Testis (tissue), 3 donors: ENCODE results near the gene ZNF680. TPM values are rescaled to one million over a fixed set of nuclear protein-coding genes. Genes with fewer than 3 reads are reported as not detected.

Source experiments
- DNase-seq: peaks from one replicate; pipeline ENCODE4 v3.0.0-alpha.2; 2019
- H3K27ac ChIP-seq, 2 donors: fragments of 200-600 bp; sonication (generic); one replicate each; pipeline ENCODE4 v1.5.1; 2019
- H3K27me3 ChIP-seq: fragments of 200-600 bp; sonication (generic); one replicate; pipeline ENCODE4 v1.5.1; 2019
- H3K36me3 ChIP-seq: fragments of 200-600 bp; sonication (generic); one replicate; pipeline ENCODE4 v1.5.1; 2017; ENCODE audit warnings: low read depth; ENCODE audit errors: missing control alignments
- H3K4me1 ChIP-seq: fragments of 200-600 bp; sonication (generic); one replicate; pipeline ENCODE4 v1.5.1; 2019
- H3K4me3 ChIP-seq, 2 donors: fragments of 200-600 bp; sonication (generic); one replicate each; pipeline ENCODE4 v1.5.1; 2017 to 2019
- H3K9me3 ChIP-seq: fragments of 200-600 bp; sonication (generic); one replicate; pipeline ENCODE4 v1.5.1; 2017
- POLR2A ChIP-seq: fragments of 450-650 bp; IDR thresholded peaks from one replicate; pipeline ENCODE4 v1.6.1; 2017; ENCODE audit warnings: antibody characterized with exemption, mild to moderate bottlenecking, moderate library complexity
- WGBS, 2 donors: methylation state at CpG; one replicate each; pipeline ENCODE4 v1.1.5; 2018; 5-methylcytosine and 5-hydroxymethylcytosine counted together
- intact Hi-C: fragments of 100-400 bp; cut with DNase I; formaldehyde crosslinking; loops from one replicate; pipeline ENCODE4 v1.15.1; 2023; ENCODE audit warnings: low total_unique reads
- polyA plus RNA-seq: library from polyadenylated mRNA; stranded (reverse); fragments of 350-450 nt; fragmentation: Illumina TruSeq; extraction: RNeasy Lipid Tissue Mini Kit (QIAGEN cat#74804); gene quantifications from one replicate; pipeline ENCODE4 v1.2.3, GENCODE V29; 2014; ENCODE audit warnings: low read depth, low replicate concordance; ENCODE audit not compliant: insufficient read depth
- total RNA-seq, 2 donors: library from RNA; depleted of rRNA; stranded (reverse); fragments of >200 nt; gene quantifications; one replicate each; pipeline ENCODE4 v1.2.3, GENCODE V29; 2016
- TF ChIP-seq, protein P1 (sequence below), 3 experiments: fragments of 450-650 bp in 2 of 3; fragments of 200-600 bp in 1 of 3; sonication (generic) in 1 of 3; IDR thresholded peaks; one replicate each; pipeline ENCODE4 v1.5.1; 2016 to 2019; ENCODE audit warnings: antibody characterized with exemption in 3 of 3, mild to moderate bottlenecking in 2 of 3, moderate library complexity in 1 of 3

The ZNF680 gene
- total and polyA plus RNA-seq, 3 donors from 2014 or later = 2.9 to 19.5 (median 19.4) TPM

DNA sequence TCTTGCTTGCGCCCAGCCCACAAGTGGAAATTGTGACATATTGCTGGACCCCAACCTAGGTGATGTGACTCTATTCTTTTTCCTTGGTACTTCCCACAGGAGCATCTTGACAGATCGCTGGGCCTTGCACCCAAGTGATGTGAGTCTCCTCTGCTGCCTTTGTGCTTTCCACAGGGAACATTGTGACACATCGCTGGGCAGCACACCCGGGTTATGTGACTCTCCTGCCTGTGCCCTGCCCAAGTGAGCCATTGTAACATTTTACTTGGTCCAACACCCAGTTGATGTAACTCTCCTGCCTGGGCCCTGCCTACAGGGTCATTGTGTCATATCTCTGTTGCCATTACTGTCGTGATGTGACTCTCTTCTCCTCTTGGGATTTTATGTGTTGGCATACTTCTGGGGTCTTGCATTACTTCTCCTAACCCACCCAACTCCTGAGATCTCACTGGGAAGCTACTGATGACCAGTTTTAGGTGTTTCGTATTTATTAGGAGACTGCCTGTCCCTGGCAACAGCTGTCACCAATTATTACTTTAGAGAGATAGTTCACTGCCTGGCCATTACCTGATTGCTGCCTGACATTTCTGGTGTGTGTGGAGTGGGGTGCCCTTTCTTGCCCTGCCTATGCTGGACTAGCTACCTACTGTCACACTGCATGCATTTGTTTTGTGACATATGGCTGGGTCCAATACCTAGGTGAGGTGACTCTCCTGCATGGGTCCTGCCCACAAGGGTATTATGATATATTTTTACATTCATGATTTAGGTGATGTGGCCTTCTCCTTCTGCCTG lies 45.4 kb upstream of the ZNF680 start:
- no peak overlapping the region for H3K27ac ChIP-seq
- 90 to 91% methylated on average over 6 of the region's 6 CpGs for WGBS, 2 donors
- intact Hi-C loops = no loop called here
- H3K9me3 ChIP-seq = no peaks in the 10 kb centered on the region
- TF ChIP-seq, protein P1, sequence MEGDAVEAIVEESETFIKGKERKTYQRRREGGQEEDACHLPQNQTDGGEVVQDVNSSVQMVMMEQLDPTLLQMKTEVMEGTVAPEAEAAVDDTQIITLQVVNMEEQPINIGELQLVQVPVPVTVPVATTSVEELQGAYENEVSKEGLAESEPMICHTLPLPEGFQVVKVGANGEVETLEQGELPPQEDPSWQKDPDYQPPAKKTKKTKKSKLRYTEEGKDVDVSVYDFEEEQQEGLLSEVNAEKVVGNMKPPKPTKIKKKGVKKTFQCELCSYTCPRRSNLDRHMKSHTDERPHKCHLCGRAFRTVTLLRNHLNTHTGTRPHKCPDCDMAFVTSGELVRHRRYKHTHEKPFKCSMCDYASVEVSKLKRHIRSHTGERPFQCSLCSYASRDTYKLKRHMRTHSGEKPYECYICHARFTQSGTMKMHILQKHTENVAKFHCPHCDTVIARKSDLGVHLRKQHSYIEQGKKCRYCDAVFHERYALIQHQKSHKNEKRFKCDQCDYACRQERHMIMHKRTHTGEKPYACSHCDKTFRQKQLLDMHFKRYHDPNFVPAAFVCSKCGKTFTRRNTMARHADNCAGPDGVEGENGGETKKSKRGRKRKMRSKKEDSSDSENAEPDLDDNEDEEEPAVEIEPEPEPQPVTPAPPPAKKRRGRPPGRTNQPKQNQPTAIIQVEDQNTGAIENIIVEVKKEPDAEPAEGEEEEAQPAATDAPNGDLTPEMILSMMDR (IDR thresholded peaks at IDR 0.05) = no peak
- TF ChIP-seq POLR2A = no peak
- no peaks in the 10 kb centered on the region for H3K4me1 ChIP-seq
- H3K4me3 ChIP-seq = no peak overlapping the region
- H3K27me3 ChIP-seq = no peaks in the 10 kb centered on the region
- no peaks in the 10 kb centered on the region for H3K36me3 ChIP-seq
- no peak for DNase-seq

DNA sequence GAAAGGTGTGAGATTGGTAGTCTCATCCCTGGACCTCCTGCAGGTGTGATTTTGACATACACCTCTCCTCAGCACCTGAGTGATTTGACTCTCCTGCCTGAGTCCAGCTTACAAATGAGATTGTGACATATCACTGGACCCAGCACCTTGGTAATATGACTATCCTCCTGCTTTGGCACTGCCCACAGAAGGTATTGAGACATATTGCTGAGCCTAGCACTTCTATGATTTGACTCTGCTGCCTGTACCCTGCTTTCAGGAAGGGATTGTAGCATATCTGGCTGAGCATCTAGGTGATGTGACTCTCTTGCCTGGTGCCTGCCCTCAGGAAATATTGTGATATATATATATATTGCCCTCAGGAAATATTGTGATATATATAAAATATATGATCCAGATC lies 43.5 kb upstream of the ZNF680 start:
- H3K4me1 ChIP-seq = no peaks in the 10 kb centered on the region
- H3K27me3 ChIP-seq = no peaks in the 10 kb centered on the region
- no peak overlapping the region for H3K27ac ChIP-seq
- no peaks in the 10 kb centered on the region for H3K36me3 ChIP-seq
- no peaks in the 10 kb centered on the region for H3K9me3 ChIP-seq
- TF ChIP-seq POLR2A = no peak
- TF ChIP-seq, protein P1 (IDR thresholded peaks at IDR 0.05) = no peak
- no peak for DNase-seq
- intact Hi-C loops = no loop called here
- no peak overlapping the region for H3K4me3 ChIP-seq

DNA sequence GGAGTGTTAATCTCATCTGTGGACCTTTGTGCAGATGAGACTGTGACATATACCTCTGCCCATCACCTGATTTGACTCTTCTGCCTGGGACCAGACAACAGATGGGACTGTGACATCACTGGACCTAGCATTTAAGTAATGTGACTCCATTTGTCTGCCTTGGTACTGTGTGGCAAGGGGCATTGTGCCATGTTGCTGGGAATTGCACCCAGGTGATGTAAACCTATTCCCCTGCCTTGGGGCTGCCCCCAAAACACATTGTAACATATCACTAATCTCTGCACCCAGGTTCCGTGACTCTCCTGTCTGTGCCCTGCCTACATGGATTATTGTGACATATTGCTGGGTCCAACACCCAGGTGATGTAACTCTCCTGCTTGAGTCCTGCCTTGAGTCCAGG lies 40.4 kb upstream of the ZNF680 start:
- Histone ChIP-seq H3K27me3 (no peaks in the 10 kb centered on the region), H3K9me3 (no peaks in the 10 kb centered on the region), H3K4me3 (no peak overlapping the region), H3K27ac (no peak overlapping the region), H3K36me3 (no peaks in the 10 kb centered on the region), H3K4me1 (no peaks in the 10 kb centered on the region)
- intact Hi-C loops = no loop called here
- no peak for DNase-seq
- WGBS, 2 donors = 100% methylated on average over 1 of the region's 1 CpG
- no peak for TF ChIP-seq POLR2A
- TF ChIP-seq, protein P1 (IDR thresholded peaks at IDR 0.05) = no peak

DNA sequence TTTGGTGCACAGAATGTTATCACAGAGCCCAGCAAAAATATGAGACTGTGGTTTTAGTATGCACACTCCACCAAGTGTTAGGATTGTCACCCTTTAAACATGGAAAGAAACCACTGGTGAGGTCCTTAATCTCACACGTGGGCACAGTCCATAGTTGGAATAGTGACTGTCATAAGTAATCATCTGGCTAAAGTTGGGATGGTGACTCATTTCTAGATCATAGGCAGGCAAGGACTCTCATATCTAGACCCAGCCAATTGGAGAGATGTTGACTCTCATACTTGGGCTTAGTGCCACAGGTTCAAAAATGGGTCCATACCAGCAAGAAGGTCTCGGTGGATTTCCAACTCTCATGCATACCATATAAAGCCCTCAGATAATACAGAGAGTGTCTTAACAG lies 39.6 kb upstream of the ZNF680 start:
- H3K4me3 ChIP-seq = no peak overlapping the region
- no peaks in the 10 kb centered on the region for H3K27me3 ChIP-seq
- H3K9me3 ChIP-seq = no peaks in the 10 kb centered on the region
- intact Hi-C loops = no loop called here
- H3K27ac ChIP-seq = no peak overlapping the region
- DNase-seq = no peak
- no peak for TF ChIP-seq POLR2A
- TF ChIP-seq, protein P1 (IDR thresholded peaks at IDR 0.05) = no peak
- H3K36me3 ChIP-seq = no peaks in the 10 kb centered on the region
- WGBS, 2 donors = 82 to 92% methylated on average over 2 of the region's 2 CpGs
- no peaks in the 10 kb centered on the region for H3K4me1 ChIP-seq

DNA sequence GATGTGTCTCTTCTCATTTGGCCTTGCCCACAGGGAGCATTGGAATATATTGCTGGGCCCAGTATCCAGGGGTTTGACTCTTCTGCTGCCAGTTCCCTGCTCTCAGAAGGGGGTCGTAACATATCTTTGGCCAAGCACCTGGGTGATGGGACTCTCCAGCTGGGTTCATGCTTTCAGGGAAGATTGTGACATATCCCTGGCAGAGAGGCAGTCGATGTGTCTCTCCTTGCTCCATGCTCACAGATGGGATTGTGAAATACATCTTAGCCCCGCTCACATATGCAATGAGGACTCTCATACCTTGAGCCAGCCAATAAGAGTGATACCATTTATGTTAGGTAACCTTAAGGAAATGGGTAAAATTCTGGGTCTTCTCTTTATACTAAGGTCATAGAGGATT lies 39.2 kb upstream of the ZNF680 start:
- H3K36me3 ChIP-seq = no peaks in the 10 kb centered on the region
- no peak overlapping the region for H3K27ac ChIP-seq
- intact Hi-C loops = no loop called here
- no peak for DNase-seq
- WGBS, 2 donors = 80 to 94% methylated on average over 3 of the region's 3 CpGs
- H3K4me3 ChIP-seq = no peak overlapping the region
- H3K4me1 ChIP-seq = no peaks in the 10 kb centered on the region
- no peaks in the 10 kb centered on the region for H3K27me3 ChIP-seq
- no peaks in the 10 kb centered on the region for H3K9me3 ChIP-seq
- TF ChIP-seq, protein P1 (IDR thresholded peaks at IDR 0.05) = no peak
- no peak for TF ChIP-seq POLR2A
